Activated T-cell treated with anti-CD3 and anti-CD28 coated beads, Interleukin-2, amount 50 U/mL, for 24 hours (primary cell): ENCODE results near the gene ENOSF1.
"Not testable (repeated sequence)": the region's sequence is repeated elsewhere in the genome, so short reads cannot be mapped to it uniquely, and the experiment has no call there.

Experiments
- DNase-seq: peaks from one replicate; pipeline ENCODE4 v3.0.0-alpha.2; 2020
- H3K27ac Mint-ChIP-seq: 2 replicates; pipeline ENCODE4 v1.8.0; 2020; ENCODE audit warnings: mild to moderate bottlenecking, mixed read lengths
- H3K27me3 Mint-ChIP-seq: 2 replicates; pipeline ENCODE4 v1.8.0; 2020; ENCODE audit warnings: mixed read lengths
- H3K36me3 Mint-ChIP-seq: 2 replicates; pipeline ENCODE4 v1.8.0; 2020; ENCODE audit warnings: low read depth, mixed read lengths
- H3K4me1 Mint-ChIP-seq: 2 replicates; pipeline ENCODE4 v1.8.0; 2020; ENCODE audit warnings: low read depth, mixed read lengths
- H3K4me3 Mint-ChIP-seq: 2 replicates; pipeline ENCODE4 v1.8.0; 2020; ENCODE audit warnings: mild to moderate bottlenecking, moderate library complexity, mixed read lengths
- H3K9me3 Mint-ChIP-seq: 2 replicates; pipeline ENCODE4 v1.8.0; 2020; ENCODE audit warnings: mixed read lengths

Gene ENOSF1

GRCh38 chr18:712401-713134 is at the start of gene ENOSF1:
TSS of gene ENOSF1 (minus strand) at chr18:712630. CDS start at chr18:712587, 43 bp downstream.
- DNase-seq = peak; percentile 95
- H3K36me3 Mint-ChIP-seq = peaks cover 39% of the 10 kb centered on the region
- no peaks in the 10 kb centered on the region for H3K27me3 Mint-ChIP-seq
- H3K9me3 Mint-ChIP-seq = no peaks in the 10 kb centered on the region
- H3K27ac Mint-ChIP-seq = peak within 1 kb of the TSS; percentile 92
- peak within 1 kb of the TSS; percentile 86 for H3K4me3 Mint-ChIP-seq
- H3K4me1 Mint-ChIP-seq = peaks cover 68% of the 10 kb centered on the region

- Mint-ChIP-seq H3K36me3 (peaks cover 25% of the 10 kb centered on the region), H3K4me1 (peaks cover 12% of the 10 kb centered on the region)
- not testable (repeated sequence) for DNase-seq, H3K27ac Mint-ChIP-seq, H3K4me3 Mint-ChIP-seq, H3K27me3 Mint-ChIP-seq, H3K9me3 Mint-ChIP-seq
These were observed 47.4 kb upstream of the ENOSF1 start for GRCh38 chr18:759864-760263.

DNA sequence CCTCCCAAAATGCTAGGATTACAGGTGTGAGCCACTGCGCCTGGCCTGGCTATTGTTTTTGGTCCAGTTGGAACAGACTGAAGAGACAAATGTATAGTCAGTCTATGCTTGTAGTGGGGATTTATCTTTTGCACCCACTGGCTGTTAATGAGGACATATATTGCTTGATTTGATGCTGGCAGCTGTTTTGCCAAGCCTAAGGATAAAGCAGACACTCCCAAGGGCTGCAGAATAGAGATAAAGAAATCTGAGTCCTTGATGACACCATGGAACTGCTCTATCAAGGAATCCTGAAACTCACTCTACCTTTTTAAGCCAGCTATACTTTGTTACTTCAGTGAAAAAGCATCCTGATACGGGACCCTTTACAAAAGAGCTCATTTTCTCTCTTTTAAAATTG is 43.1 kb upstream of the ENOSF1 start:
- no peaks in the 10 kb centered on the region for H3K9me3 Mint-ChIP-seq
- no peaks in the 10 kb centered on the region for H3K4me1 Mint-ChIP-seq
- DNase-seq = no peak
- no peak overlapping the region for H3K27ac Mint-ChIP-seq
- peaks cover 58% of the 10 kb centered on the region for H3K36me3 Mint-ChIP-seq
- H3K4me3 Mint-ChIP-seq = no peak overlapping the region
- H3K27me3 Mint-ChIP-seq = no peaks in the 10 kb centered on the region

- no peak overlapping the region for H3K27ac Mint-ChIP-seq
- peaks cover 59% of the 10 kb centered on the region for H3K36me3 Mint-ChIP-seq
- H3K27me3 Mint-ChIP-seq = no peaks in the 10 kb centered on the region
- no peak for DNase-seq
- H3K4me1 Mint-ChIP-seq = no peaks in the 10 kb centered on the region
- H3K4me3 Mint-ChIP-seq = no peak overlapping the region
- H3K9me3 Mint-ChIP-seq = no peaks in the 10 kb centered on the region
These were observed 42.2 kb upstream of the ENOSF1 start for GRCh38 chr18:754656-755055.

GRCh38 chr18:750456-750855 is 38.0 kb upstream of the ENOSF1 start:
- peaks cover 77% of the 10 kb centered on the region for H3K36me3 Mint-ChIP-seq
- H3K27ac Mint-ChIP-seq = no peak overlapping the region
- H3K4me1 Mint-ChIP-seq = no peaks in the 10 kb centered on the region
- no peak for DNase-seq
- no peak overlapping the region for H3K4me3 Mint-ChIP-seq
- H3K9me3 Mint-ChIP-seq = no peaks in the 10 kb centered on the region
- no peaks in the 10 kb centered on the region for H3K27me3 Mint-ChIP-seq

GRCh38 chr18:744832-745597 is 32.6 kb upstream of the ENOSF1 start:
- Mint-ChIP-seq H3K27me3 (no peaks in the 10 kb centered on the region), H3K27ac (no peak overlapping the region), H3K9me3 (no peaks in the 10 kb centered on the region), H3K4me1 (peaks cover 2% of the 10 kb centered on the region), H3K4me3 (no peak overlapping the region), H3K36me3 (peaks cover 74% of the 10 kb centered on the region)
- no peak for DNase-seq

DNA sequence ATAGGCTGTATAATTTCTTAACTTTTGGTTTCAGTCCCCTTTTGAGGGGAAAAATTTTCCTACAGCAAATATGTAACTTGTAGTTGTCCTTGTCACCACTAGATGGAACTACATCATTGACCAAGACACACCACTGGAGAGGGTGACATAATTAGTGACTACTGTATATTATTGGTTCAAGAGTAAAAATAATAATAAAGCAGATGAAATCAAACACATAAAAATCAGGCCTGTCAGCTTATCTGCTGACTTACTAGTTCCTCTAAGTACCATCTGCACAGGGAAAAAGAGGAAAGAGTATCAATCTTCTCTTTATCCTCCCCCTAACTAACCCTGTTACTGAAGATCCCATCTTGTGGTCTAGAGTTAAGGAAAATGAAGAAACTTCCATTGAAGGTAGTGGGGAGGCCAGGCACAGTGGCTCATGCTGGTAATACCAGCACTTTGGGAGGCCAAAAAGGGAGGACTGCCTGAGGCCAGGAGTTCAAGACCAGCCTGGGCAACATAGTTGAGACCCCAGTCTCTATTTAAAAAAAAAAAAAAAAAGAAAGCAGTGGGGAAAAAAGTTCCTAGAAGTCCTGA is 29.6 kb upstream of the ENOSF1 start:
- DNase-seq = no peak
- H3K4me3 Mint-ChIP-seq = no peak overlapping the region
- H3K4me1 Mint-ChIP-seq = peaks cover 2% of the 10 kb centered on the region
- H3K36me3 Mint-ChIP-seq = peaks cover 77% of the 10 kb centered on the region
- no peaks in the 10 kb centered on the region for H3K27me3 Mint-ChIP-seq
- no peak overlapping the region for H3K27ac Mint-ChIP-seq
- no peaks in the 10 kb centered on the region for H3K9me3 Mint-ChIP-seq

- Mint-ChIP-seq H3K9me3 (no peaks in the 10 kb centered on the region), H3K36me3 (peaks cover 78% of the 10 kb centered on the region)
These were observed 19.9 kb upstream of the ENOSF1 start for GRCh38 chr18:732371-732770.

GRCh38 chr18:731185-731584 is 18.8 kb upstream of the ENOSF1 start:
- no peak for DNase-seq
- H3K27ac Mint-ChIP-seq = no peak overlapping the region
- no peaks in the 10 kb centered on the region for H3K9me3 Mint-ChIP-seq
- H3K4me3 Mint-ChIP-seq = no peak overlapping the region
- H3K36me3 Mint-ChIP-seq = peaks cover 72% of the 10 kb centered on the region
- H3K4me1 Mint-ChIP-seq = peaks cover 4% of the 10 kb centered on the region
- no peaks in the 10 kb centered on the region for H3K27me3 Mint-ChIP-seq

More at GRCh38 chr18:732371-732770, 19.9 kb upstream of the ENOSF1 start:
- H3K27me3 Mint-ChIP-seq = no peaks in the 10 kb centered on the region
- peaks cover 4% of the 10 kb centered on the region for H3K4me1 Mint-ChIP-seq
- peak overlapping the region; percentile 26 for H3K27ac Mint-ChIP-seq
- H3K4me3 Mint-ChIP-seq = no peak overlapping the region
- DNase-seq = no peak

DNA sequence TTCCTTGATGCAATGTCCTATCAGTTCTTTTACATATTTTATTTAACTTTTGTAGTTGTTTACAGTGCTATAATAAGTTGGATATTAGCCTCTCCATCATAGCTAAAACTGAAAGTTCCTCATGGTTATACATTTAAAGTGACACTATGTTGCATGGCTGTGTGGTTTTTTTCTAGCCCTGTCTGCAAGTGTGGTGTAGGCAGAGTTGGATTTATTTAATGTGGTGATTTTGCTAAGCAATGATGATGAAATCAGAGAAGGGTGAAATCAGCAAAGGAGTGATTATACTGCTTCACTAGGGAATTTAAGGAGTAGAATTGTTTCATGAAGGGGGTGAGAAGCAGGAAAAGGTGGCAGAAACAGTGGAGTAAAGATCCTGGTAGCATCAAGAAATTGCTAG is 18.3 kb upstream of the ENOSF1 start:
- Mint-ChIP-seq H3K27me3 (no peaks in the 10 kb centered on the region), H3K4me1 (peaks cover 4% of the 10 kb centered on the region), H3K27ac (no peak overlapping the region), H3K36me3 (peaks cover 70% of the 10 kb centered on the region), H3K9me3 (no peaks in the 10 kb centered on the region), H3K4me3 (no peak overlapping the region)
- no peak for DNase-seq

- not testable (repeated sequence) for DNase-seq, H3K27me3 Mint-ChIP-seq, H3K27ac Mint-ChIP-seq, H3K4me1 Mint-ChIP-seq, H3K4me3 Mint-ChIP-seq, H3K9me3 Mint-ChIP-seq
- peaks cover 68% of the 10 kb centered on the region for H3K36me3 Mint-ChIP-seq
These were observed 17.7 kb upstream of the ENOSF1 start for GRCh38 chr18:730120-730519.

- H3K4me3 Mint-ChIP-seq = no peak overlapping the region
- no peaks in the 10 kb centered on the region for H3K27me3 Mint-ChIP-seq
- no peak overlapping the region for H3K27ac Mint-ChIP-seq
- H3K4me1 Mint-ChIP-seq = peaks cover 13% of the 10 kb centered on the region
- DNase-seq = no peak
- no peaks in the 10 kb centered on the region for H3K9me3 Mint-ChIP-seq
- H3K36me3 Mint-ChIP-seq = peaks cover 58% of the 10 kb centered on the region
These were observed 13.2 kb upstream of the ENOSF1 start for GRCh38 chr18:725646-726045.

GRCh38 chr18:723541-724080 is 11.2 kb upstream of the ENOSF1 start:
- peak overlapping the region; percentile 37 for H3K27ac Mint-ChIP-seq
- H3K36me3 Mint-ChIP-seq = peaks cover 51% of the 10 kb centered on the region
- peaks cover 13% of the 10 kb centered on the region for H3K4me1 Mint-ChIP-seq
- no peak for DNase-seq
- H3K9me3 Mint-ChIP-seq = no peaks in the 10 kb centered on the region
- H3K27me3 Mint-ChIP-seq = no peaks in the 10 kb centered on the region
- no peak overlapping the region for H3K4me3 Mint-ChIP-seq

- no peaks in the 10 kb centered on the region for H3K9me3 Mint-ChIP-seq
- H3K27ac Mint-ChIP-seq = peak overlapping the region; percentile 92
- no peak for DNase-seq
- no peak overlapping the region for H3K4me3 Mint-ChIP-seq
- no peaks in the 10 kb centered on the region for H3K27me3 Mint-ChIP-seq
- H3K4me1 Mint-ChIP-seq = peaks cover 39% of the 10 kb centered on the region
- peaks cover 8% of the 10 kb centered on the region for H3K36me3 Mint-ChIP-seq
These were observed 4.6 kb upstream of the ENOSF1 start for GRCh38 chr18:717003-717402.

GRCh38 chr18:715626-716025 is 3.2 kb upstream of the ENOSF1 start:
- peaks cover 17% of the 10 kb centered on the region for H3K36me3 Mint-ChIP-seq
- H3K4me3 Mint-ChIP-seq = peak overlapping the region; percentile 15
- peaks cover 45% of the 10 kb centered on the region for H3K4me1 Mint-ChIP-seq
- H3K9me3 Mint-ChIP-seq = no peaks in the 10 kb centered on the region
- no peak for DNase-seq
- H3K27me3 Mint-ChIP-seq = no peaks in the 10 kb centered on the region
- H3K27ac Mint-ChIP-seq = peak overlapping the region; percentile 92
